Panc1 (cell line): ENCODE measurements around the gene FBN1. TPM values are rescaled to one million over a fixed set of nuclear protein-coding genes. Genes with fewer than 3 reads are reported as not detected.

Source experiments
- ATAC-seq: fragments of 200-7000 bp; cut with Tn5 transposase; 2 replicates; pipeline ENCODE4 v1.9.1; 2020; ENCODE audit warnings: mild to moderate bottlenecking, moderate library complexity
- BruUV-seq: library from RNA; stranded (reverse); fragments of 400-500 nt; replicated peaks from 2 replicates; lab custom pipeline; 2021; lab: Mats Ljungman, UMichigan
- CTCF ChIA-PET: fragments of 300-600 bp; sonication (Branson Sonifier 250); formaldehyde crosslinking; loops from one replicate; lab custom pipeline; 2022; ENCODE audit warnings: antibody characterized with exemption; lab: Charles Lee
- POLR2A ChIA-PET: fragments of 300-600 bp; sonication (Branson Sonifier 250); formaldehyde crosslinking; loops from one replicate; lab custom pipeline; 2022; ENCODE audit warnings: antibody characterized with exemption; lab: Charles Lee
- DNase-seq: peaks from one replicate; pipeline ENCODE4 v3.0.0-alpha.2; 2010; ENCODE audit warnings: low read depth, low spot score
- H3K27ac ChIP-seq: 2 replicates; pipeline ENCODE4 v1.5.1; 2011; ENCODE audit warnings: mild to moderate bottlenecking, low read length, inconsistent platforms
- H3K27me3 ChIP-seq: fragments of 200-500 bp; sonication (Bioruptor generic); 2 replicates; pipeline ENCODE4 v1.6.0; 2014; ENCODE audit warnings: low read length, inconsistent platforms; ENCODE audit not compliant: control insufficient read depth, insufficient read depth
- H3K36me3 ChIP-seq: fragments of 200-500 bp; sonication (Bioruptor generic); 2 replicates; pipeline ENCODE4 v1.5.1; 2014; ENCODE audit warnings: inconsistent platforms, mild to moderate bottlenecking, low read length, moderate library complexity; ENCODE audit not compliant: control insufficient read depth, insufficient read depth
- H3K4me1 ChIP-seq: 2 replicates; pipeline ENCODE4 v1.5.1; 2011; ENCODE audit warnings: inconsistent platforms, mild to moderate bottlenecking, low read length, moderate library complexity; ENCODE audit not compliant: control insufficient read depth, insufficient read depth
- H3K4me3 ChIP-seq, 2 experiments: 2 replicates each; pipeline ENCODE4 v1.5.1; 2011 to 2012; ENCODE audit warnings: low read depth in 2 of 2, low read length in 2 of 2, mild to moderate bottlenecking in 2 of 2, inconsistent platforms in 1 of 2, moderate library complexity in 1 of 2
- H3K9me3 ChIP-seq: fragments of 200-500 bp; sonication (Bioruptor generic); 2 replicates; pipeline ENCODE4 v1.5.1; 2014; ENCODE audit warnings: low read depth, mild to moderate bottlenecking, inconsistent platforms, low read length, moderate library complexity; ENCODE audit not compliant: control insufficient read depth, insufficient read depth
- CTCF ChIP-seq: fragments of 450-650 bp; IDR thresholded peaks from 2 replicates; pipeline ENCODE4 v1.5.1; 2017; ENCODE audit warnings: mild to moderate bottlenecking
- POLR2AphosphoS5 ChIP-seq: IDR thresholded peaks from 2 replicates; pipeline ENCODE4 v1.6.1; 2012; ENCODE audit warnings: mild to moderate bottlenecking, low read depth, low read length, moderate library complexity
- SIN3A ChIP-seq: IDR thresholded peaks from 2 replicates; pipeline ENCODE4 v1.6.1; 2012; ENCODE audit warnings: low read depth, mild to moderate bottlenecking, low read length, moderate library complexity, borderline replicate concordance; ENCODE audit not compliant: insufficient read depth
- TCF7L2 ChIP-seq: IDR thresholded peaks from 2 replicates; pipeline ENCODE4 v1.6.1; 2011; ENCODE audit warnings: mild to moderate bottlenecking, low read depth, low read length, inconsistent platforms
- in situ Hi-C: cut with HindIII; loops from 2 replicates; pipeline ENCODE4 v1.10.0; 2016; ENCODE audit warnings: low sequenced_read_pairs, low pct_unique_long_range_greater_than_20kb
- intact Hi-C: fragments of 100-400 bp; cut with micrococcal nuclease; formaldehyde crosslinking; loops from one replicate; pipeline ENCODE4 v1.10.0; 2022; ENCODE audit not compliant: unreplicated experiment
- total RNA-seq: library from RNA; stranded (reverse); gene quantifications from one replicate; pipeline ENCODE4 v1.2.1, GENCODE V29; 2021; ENCODE audit not compliant: unreplicated experiment
- TF ChIP-seq, protein P1 (sequence below), 2 experiments: IDR thresholded peaks; 2 replicates each; pipeline ENCODE4 v1.6.1; 2011 to 2012; ENCODE audit warnings: low read depth in 2 of 2, control low read depth in 1 of 2, low read length in 1 of 2, mild to moderate bottlenecking in 1 of 2, moderate library complexity in 1 of 2; ENCODE audit not compliant: insufficient read depth in 1 of 2

FBN1 gene
- total RNA-seq, 1 experiment from 2014 or later, result 0.46 TPM

- intact Hi-C loops (no loop called here), in situ Hi-C loops (no loop called here)
- CTCF ChIA-PET, result no interaction called here
These were observed 6.5 kb downstream of the FBN1 start for GRCh38 chr15:48638963-48639362.

GRCh38 chr15:48637639-48638038, 7.9 kb downstream of the FBN1 start:
- ChIA-PET CTCF (no interaction called here), POLR2A (no interaction called here)
- no peak for DNase-seq
- H3K36me3 ChIP-seq, result no peaks in the 10 kb centered on the region
- intact Hi-C loops, result no loop called here
- no peaks in the 10 kb centered on the region; the same call in 1 of the 2 replicates for H3K27me3 ChIP-seq
- no peaks in the 10 kb centered on the region for H3K9me3 ChIP-seq
- in situ Hi-C loops, result no loop called here
- no peak overlapping the region for H3K4me3 ChIP-seq
- no TSS peak for BruUV-seq
- H3K4me1 ChIP-seq, result no peaks in the 10 kb centered on the region
- no peak for ATAC-seq
- no peak overlapping the region for H3K27ac ChIP-seq
- TF ChIP-seq TCF7L2, result no peak
- no peak for TF ChIP-seq POLR2AphosphoS5
- TF ChIP-seq SIN3A, result no peak
- TF ChIP-seq CTCF, result no peak
- TF ChIP-seq, protein P1, sequence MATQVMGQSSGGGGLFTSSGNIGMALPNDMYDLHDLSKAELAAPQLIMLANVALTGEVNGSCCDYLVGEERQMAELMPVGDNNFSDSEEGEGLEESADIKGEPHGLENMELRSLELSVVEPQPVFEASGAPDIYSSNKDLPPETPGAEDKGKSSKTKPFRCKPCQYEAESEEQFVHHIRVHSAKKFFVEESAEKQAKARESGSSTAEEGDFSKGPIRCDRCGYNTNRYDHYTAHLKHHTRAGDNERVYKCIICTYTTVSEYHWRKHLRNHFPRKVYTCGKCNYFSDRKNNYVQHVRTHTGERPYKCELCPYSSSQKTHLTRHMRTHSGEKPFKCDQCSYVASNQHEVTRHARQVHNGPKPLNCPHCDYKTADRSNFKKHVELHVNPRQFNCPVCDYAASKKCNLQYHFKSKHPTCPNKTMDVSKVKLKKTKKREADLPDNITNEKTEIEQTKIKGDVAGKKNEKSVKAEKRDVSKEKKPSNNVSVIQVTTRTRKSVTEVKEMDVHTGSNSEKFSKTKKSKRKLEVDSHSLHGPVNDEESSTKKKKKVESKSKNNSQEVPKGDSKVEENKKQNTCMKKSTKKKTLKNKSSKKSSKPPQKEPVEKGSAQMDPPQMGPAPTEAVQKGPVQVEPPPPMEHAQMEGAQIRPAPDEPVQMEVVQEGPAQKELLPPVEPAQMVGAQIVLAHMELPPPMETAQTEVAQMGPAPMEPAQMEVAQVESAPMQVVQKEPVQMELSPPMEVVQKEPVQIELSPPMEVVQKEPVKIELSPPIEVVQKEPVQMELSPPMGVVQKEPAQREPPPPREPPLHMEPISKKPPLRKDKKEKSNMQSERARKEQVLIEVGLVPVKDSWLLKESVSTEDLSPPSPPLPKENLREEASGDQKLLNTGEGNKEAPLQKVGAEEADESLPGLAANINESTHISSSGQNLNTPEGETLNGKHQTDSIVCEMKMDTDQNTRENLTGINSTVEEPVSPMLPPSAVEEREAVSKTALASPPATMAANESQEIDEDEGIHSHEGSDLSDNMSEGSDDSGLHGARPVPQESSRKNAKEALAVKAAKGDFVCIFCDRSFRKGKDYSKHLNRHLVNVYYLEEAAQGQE (IDR thresholded peaks at IDR 0.05; ENCODE audit: insufficient read depth in 1 of 2, low read depth in 2 of 2, low read length in 1 of 2), result no peak

More at GRCh38 chr15:48638963-48639362, 6.5 kb downstream of the FBN1 start:
- H3K27me3 ChIP-seq, result peaks cover 8% of the 10 kb centered on the region
- no TSS peak for BruUV-seq
- H3K4me3 ChIP-seq, result no peak overlapping the region
- H3K36me3 ChIP-seq, result no peaks in the 10 kb centered on the region
- no peak for ATAC-seq
- no peaks in the 10 kb centered on the region for H3K9me3 ChIP-seq
- no peaks in the 10 kb centered on the region for H3K4me1 ChIP-seq
- H3K27ac ChIP-seq, result no peak overlapping the region
- no peak for DNase-seq
- POLR2A ChIA-PET, result no interaction called here
- TF ChIP-seq, protein P1 (IDR thresholded peaks at IDR 0.05; ENCODE audit: insufficient read depth in 1 of 2, low read depth in 2 of 2, low read length in 1 of 2), result no peak
- no peak for TF ChIP-seq TCF7L2
